MV-4-11 (cell line): Measurements from ENCODE around the gene GTPBP3.

Experiments
- DNase-seq: peaks from one replicate; lab custom pipeline; 2025; lab: John Stamatoyannopoulos, UW

Gene GTPBP3

DNA sequence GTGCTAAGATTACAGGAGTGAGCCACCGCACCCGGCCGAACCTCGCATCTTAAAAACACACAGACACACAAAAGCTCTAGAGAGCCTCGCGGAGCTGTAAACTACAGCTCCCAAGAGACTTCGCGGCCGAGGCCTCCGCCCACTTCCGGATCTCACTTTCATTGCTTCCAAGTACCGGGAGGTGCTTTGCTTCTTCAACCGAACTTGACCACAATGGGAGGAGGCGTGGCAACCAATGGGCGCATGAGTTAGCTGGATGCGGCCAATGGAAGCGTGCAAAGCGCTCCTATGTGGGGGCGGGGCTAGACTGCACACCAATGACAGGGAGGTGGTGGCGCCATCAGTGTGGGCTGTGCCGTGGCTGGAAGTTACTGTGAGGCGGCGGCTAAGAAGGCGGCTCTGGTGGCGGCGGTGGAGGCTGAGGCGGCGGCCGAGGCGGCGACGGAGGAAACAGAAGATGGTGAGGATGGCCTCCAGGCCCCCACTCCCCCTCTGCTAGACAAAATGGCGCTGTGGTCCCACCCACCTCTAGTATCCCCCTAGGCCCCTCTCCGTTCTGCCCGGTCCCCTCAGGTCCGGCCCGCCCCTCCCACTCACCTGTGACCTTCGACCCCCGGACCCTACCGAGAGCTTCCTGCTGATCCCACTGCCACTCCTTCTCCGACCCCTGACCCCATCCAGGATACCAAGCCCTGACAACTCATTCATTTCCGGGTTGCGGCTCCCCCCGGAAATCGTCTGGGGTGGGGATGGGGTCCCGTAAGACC is 28.0 kb upstream of the GTPBP3 start, which contains the start of gene DDA1:
DDA1 (plus strand) TSS at position 366 of the 767 bp plus-strand sequence; CDS start at position 458, 92 bp downstream.
- DNase-seq, result peak; percentile 100

GRCh38 chr19:17309965-17310461 is 27.3 kb upstream of the GTPBP3 start:
- no peak for DNase-seq

DNA sequence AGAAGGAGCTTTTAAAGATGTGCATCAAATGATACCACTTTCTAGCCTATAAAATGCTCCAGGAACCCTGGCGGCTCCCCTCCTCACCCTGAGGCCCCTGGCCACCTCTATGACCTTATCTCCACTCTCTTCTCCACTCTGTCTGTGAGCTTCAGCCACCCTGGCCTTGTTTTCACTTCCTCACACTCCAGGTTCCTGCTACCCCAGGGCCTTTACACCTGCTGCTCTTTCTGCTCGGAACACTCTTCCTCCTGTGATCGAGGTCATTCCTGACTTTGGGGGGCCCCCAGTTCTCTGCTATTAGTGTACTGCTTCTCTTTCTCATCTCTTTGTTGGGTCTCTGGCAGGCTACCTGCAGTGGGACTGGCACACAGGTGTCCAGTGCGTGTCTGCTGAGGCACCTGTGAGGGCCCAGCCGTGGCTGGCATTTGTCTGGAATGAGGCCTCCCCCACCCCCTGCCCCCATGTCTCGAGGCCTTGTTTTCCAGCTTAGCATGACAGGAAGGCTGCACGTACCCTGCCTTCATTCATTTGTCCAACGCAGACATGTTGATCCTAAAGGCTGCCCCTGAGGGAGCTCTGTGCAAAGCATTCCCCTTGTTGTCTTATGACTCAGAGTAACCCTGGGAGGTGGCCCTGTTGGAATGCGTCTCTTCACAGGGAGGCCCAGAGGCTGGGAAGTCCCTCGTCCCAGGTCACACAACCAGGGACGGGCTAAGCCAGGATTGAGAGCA is 25.7 kb upstream of the GTPBP3 start:
- DNase-seq, result no peak

- DNase-seq, result no peak
These were observed 24.9 kb upstream of the GTPBP3 start for GRCh38 chr19:17312189-17313113.

GRCh38 chr19:17314007-17314593 is 23.3 kb upstream of the GTPBP3 start:
- no peak for DNase-seq

GRCh38 chr19:17318966-17319365 is 18.4 kb upstream of the GTPBP3 start:
- no peak for DNase-seq

DNA sequence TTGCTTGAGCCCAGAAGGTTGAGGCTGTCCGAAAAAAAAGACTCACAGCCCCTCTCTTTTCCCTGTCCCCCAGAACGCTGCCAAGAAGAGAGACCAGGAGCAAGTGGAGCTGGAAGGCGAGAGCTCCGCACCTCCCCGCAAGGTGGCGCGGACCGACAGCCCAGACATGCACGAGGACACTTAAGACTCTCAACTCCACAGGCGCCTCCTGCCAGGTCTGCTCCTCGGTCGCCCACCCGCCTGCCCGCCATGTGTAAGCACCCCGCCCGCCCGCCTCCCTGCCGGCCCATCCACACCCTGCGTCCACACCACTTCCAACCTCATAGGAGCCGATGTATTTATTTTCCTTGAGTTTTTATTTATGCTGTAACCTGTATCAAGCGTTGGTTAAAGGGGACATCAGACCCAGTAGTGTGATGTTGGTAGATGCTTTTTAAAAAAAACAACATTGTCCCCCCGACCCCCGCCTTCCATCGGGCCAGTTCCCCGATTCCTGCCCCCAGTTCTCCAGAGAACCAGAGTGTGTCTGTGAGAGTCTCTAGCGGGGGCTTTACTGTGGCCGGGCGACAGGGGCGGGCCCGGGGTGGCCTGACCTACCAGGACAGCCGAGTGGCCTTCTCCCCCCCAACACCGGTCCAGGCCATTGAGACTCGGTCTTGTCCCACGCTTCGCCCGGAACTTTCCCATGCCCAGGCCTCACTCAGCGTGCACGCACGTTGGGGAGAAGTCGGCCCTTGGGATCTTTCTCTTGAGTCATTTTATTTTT is 17.7 kb upstream of the GTPBP3 start:
- no peak for DNase-seq

DNA sequence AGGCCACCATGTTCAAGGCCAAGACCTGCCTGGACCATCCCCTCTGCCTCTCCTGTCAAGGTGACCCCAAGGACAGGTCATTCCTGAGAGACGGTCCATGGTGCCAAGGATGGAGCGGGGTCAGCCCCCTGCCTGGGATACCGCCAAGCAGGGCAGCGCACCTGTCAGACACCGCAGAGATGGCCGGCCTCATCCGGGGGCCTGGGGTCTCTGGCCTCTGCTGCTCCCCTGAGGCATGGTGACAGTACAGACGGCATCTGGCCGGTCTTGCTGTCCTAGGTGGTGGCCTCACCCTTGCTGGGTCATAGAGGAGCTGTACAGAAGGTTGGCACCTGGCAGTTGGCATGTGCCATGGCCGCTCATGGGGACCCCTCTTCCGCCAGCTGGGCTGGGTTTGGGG is 16.9 kb upstream of the GTPBP3 start:
- no peak for DNase-seq

DNA sequence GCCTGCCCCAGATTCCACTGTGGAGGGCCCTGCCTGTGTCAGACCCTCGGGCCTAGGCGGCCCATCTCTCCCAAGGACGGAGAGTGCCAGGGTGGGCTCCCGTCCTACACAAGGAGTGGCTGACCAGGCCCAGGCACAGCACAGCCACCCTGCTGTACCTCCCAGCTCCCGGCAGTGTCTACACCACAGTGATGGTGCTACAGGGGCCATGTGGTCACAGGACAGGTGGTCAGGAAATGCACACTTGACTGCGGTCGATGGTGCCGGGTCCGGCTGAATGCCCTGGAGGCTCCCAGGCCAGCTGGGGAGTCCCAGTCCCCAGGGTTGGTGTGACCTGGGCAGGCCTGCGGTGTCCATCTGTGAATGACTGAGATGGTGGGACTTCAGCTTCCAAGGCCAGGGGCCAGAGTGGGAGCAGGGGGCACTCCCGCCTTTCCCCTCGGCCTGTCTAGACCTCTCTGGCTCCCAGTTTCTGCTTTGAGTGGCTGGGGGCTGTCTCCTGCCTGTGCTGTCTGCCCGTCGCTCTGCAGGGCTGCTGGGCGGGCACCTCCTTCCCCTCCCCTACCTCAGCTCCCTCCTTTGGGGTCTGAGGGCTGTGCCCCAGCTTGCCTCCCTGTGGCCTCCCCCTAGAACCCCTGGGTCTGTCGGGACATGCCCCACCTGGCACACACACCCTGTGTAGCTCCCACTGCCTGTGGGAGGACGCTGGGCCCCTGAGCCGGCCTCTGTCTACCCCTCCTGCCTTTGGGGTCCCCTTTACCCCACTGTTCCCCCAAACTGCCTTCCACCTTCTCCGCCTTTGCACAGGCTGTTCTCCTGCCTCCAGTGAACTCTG is 15.5 kb upstream of the GTPBP3 start:
- no peak for DNase-seq

DNA sequence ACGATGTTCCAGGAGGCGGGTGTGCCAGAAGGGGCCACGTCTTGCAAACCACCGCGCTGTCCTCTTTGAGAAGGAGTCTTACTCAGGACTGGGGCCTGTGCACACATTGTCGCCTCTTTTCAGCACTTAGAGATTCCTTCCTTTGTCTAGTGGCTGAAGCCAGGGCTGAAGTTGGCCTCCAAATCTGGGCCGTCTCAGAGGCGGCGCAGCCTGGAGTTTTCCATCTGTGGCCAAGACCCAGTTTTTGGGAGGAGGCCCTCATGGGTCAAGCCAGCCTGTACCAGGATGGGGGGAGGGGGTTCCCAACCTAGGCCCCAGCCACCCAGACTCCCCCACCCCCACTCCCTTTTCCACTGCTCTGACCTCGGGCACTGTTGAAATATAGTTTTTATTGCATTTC is 14.5 kb upstream of the GTPBP3 start:
- DNase-seq, result no peak

DNA sequence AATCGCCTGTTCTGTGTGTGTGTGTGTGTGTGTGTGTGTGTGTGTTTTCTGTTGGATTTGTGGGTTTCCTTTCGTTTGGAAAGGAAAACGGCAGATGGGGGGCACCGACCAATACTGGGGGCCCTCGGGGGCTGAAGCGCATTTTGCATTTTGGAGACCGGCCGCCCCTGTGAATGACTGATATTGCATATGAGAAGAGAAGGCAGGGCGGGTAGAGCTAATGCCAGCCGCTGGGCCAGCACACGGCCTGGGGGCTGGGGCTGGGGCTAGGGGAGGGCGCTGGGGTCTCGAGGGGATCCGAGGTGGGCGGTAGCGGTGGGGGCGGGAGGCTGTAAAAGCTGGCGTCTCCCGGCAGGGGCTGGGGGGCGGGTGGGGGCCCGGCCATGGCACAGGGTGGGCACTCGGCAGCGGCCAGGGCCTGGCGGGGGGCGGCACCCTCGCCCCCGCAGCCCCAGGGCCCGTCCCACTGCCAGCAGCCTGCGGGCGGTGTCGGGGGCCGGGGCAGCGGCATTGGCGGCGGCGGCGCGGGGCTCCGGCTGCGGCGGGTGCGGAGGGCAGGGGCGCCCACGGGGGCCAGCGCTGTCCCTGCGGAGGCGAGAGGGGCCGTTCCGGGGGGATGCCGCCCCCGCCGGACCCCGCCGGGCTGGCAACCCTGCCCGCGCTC is 13.9 kb upstream of the GTPBP3 start:
- no peak for DNase-seq

GRCh38 chr19:17323964-17324332 is 13.4 kb upstream of the GTPBP3 start:
- no peak for DNase-seq

DNA sequence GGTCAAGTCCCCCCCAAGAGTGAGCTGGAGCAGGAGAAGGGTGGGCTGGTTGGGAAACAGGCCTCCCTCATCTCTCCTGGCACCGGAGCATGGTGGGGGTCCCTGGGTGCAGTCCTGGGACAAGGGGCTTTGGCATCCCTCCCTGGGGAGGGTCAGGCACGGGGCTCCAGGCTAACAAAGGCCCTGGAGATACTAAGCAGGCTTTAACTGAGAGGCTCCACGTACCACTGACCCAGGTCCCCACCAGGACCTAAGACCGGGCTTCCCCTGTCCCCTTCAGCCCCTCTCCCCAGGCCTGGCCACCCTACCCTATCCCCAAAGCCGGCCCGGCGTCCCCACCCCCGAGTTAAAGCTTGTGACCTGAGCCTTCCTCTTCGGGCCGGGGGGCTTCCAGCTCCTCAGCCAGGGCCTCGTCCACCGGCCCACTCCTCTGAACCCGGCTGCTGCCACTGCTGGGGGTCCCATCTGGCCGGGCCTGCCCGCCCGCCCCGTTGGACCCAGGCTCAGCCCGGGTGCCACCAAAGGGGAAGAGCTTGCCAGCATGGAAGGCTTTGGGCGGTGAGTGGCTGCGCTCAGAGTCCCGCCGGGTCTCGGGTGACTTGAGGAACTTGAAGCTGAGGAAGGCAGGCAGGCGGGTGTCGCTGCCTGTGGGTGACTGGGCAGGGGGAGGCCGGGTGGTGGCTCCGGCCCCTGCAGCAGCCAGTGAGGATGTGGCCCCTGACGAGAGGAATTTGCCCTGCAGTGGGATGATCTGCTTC is 12.8 kb upstream of the GTPBP3 start:
- no peak for DNase-seq

DNA sequence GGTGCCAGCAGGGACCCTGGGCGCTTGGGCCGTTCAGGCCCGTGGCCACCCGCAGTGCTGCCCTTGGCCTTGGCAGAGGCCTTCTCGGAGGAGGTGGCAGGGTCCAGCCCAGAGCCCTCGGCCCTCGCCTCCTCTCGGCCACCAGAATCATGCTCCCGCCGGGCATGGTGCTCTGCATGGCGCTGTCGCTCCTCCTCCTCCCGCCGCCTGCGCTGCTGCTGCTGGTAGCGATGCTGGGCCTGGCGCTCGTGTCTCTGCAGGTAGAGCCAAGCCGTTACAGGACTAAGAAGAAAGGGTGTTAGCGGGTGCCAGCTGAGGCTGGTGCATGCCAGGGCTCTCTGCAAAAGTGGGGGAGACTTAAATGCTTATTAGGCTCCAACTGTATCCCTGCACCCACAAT is 12.2 kb upstream of the GTPBP3 start:
- DNase-seq, result no peak

- no peak for DNase-seq
These were observed 11.3 kb upstream of the GTPBP3 start for GRCh38 chr19:17325881-17326594.

DNA sequence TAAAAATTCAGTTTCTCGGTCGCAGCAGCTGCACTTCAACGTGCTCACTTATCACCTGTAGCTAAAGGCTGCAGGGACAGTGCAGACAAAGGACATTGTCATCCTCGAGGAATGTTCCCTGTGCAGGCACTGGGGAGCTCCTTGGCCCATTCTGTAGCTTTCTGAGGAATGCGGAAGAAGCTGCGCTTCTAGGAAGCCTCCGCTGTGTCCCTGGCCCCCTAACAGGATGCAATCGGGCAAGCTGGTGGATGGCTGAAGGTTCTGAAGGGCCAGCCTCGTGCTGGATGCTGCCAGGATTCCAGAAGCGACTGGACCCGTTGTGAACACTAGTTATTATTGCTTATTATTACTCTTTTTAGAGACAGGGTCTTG is 10.8 kb upstream of the GTPBP3 start:
- no peak for DNase-seq

- DNase-seq, result no peak
These were observed 10.2 kb upstream of the GTPBP3 start for GRCh38 chr19:17327068-17327653.
